DOHH2 (cell line): ENCODE data around the gene ZNF677.
"Not testable (repeated sequence)": the region's sequence is repeated elsewhere in the genome, so short reads cannot be mapped to it uniquely, and the experiment has no call there.

Source experiments
- H3F3A ChIP-seq: fragments of 200-600 bp; sonication (generic), shearing (Covaris generic); 2 replicates; pipeline ENCODE4 v1.6.0; 2016; ENCODE audit warnings: antibody characterized with exemption, mild to moderate bottlenecking; ENCODE audit not compliant: control insufficient read depth, insufficient read depth
- H3K27ac ChIP-seq: fragments of 200-600 bp; sonication (generic); 2 replicates; pipeline ENCODE4 v1.5.1; 2014; ENCODE audit warnings: low read depth, mild to moderate bottlenecking, low read length, moderate library complexity
- H3K27me3 ChIP-seq: fragments of 200-600 bp; sonication (generic); 2 replicates; pipeline ENCODE4 v1.6.1; 2014; ENCODE audit warnings: mild to moderate bottlenecking, low read length, mixed read lengths; ENCODE audit not compliant: control insufficient read depth
- H3K36me3 ChIP-seq: fragments of 200-600 bp; sonication (generic); 2 replicates; pipeline ENCODE4 v1.6.1; 2014; ENCODE audit warnings: mild to moderate bottlenecking, low read length, moderate library complexity, mixed read lengths; ENCODE audit not compliant: control insufficient read depth
- H3K4me1 ChIP-seq: fragments of 200-600 bp; sonication (generic); 2 replicates; pipeline ENCODE4 v1.6.1; 2014; ENCODE audit warnings: mild to moderate bottlenecking, low read length, mixed read lengths; ENCODE audit not compliant: control insufficient read depth
- H3K4me2 ChIP-seq: fragments of 200-600 bp; sonication (generic); 2 replicates; pipeline ENCODE4 v1.6.0; 2014; ENCODE audit warnings: mild to moderate bottlenecking, low read length, moderate library complexity
- H3K4me3 ChIP-seq: fragments of 200-600 bp; sonication (generic); 2 replicates; pipeline ENCODE4 v1.5.1; 2014; ENCODE audit warnings: mild to moderate bottlenecking, low read length, mixed read lengths
- H3K79me2 ChIP-seq: fragments of 200-600 bp; sonication (generic); 2 replicates; pipeline ENCODE4 v1.6.1; 2014; ENCODE audit warnings: mild to moderate bottlenecking, low read length, mixed read lengths; ENCODE audit not compliant: control insufficient read depth
- H3K9me2 ChIP-seq: fragments of 200-600 bp; sonication (generic); replicated peaks from 2 replicates; pipeline ENCODE4 v1.6.1; 2014; ENCODE audit warnings: mild to moderate bottlenecking, low read length, mixed read lengths; ENCODE audit not compliant: control insufficient read depth
- H3K9me3 ChIP-seq: fragments of 200-600 bp; sonication (generic); 2 replicates; pipeline ENCODE4 v1.6.1; 2014; ENCODE audit warnings: antibody characterized with exemption, low read length, mixed read lengths; ENCODE audit not compliant: control insufficient read depth, insufficient read depth
- H4K20me1 ChIP-seq: fragments of 200-600 bp; sonication (generic); 2 replicates; pipeline ENCODE4 v1.6.0; 2014; ENCODE audit warnings: low read depth, mild to moderate bottlenecking, antibody characterized with exemption, low read length, moderate library complexity; ENCODE audit not compliant: control insufficient read depth, insufficient read depth
- CTCF ChIP-seq: fragments of 200-600 bp; sonication (generic); IDR thresholded peaks from one replicate; pipeline ENCODE4 v1.5.1; 2014; ENCODE audit warnings: antibody characterized with exemption, mild to moderate bottlenecking, low read depth, low read length; ENCODE audit not compliant: poor library complexity, severe bottlenecking
- EZH2phosphoT487 ChIP-seq: fragments of 200-600 bp; sonication (generic); IDR thresholded peaks from 2 replicates; pipeline ENCODE4 v1.6.1; 2017; ENCODE audit warnings: borderline replicate concordance, mild to moderate bottlenecking, antibody characterized with exemption, low read length, moderate library complexity, mixed read lengths

The ZNF677 gene

GRCh38 chr19:53192771-53193534, 61.7 kb downstream of the ZNF677 start, which contains the start of gene ZNF665:
ZNF665 (minus strand) TSS chr19:53193358; CDS start chr19:53182898, 10,460 bp downstream.
- H3K4me2 ChIP-seq = peak within 1 kb of the TSS; percentile 89

GRCh38 chr19:53190253-53190652, 64.4 kb downstream of the ZNF677 start:
- no peak overlapping the region for H3K27ac ChIP-seq

More at GRCh38 chr19:53192771-53193534, 61.7 kb downstream of the ZNF677 start, which contains the start of gene ZNF665:
- H3K36me3 ChIP-seq = peaks cover 6% of the 10 kb centered on the region
- no peaks in the 10 kb centered on the region for H3K27me3 ChIP-seq
- peak within 1 kb of the TSS; percentile 90 for H3K4me3 ChIP-seq
- no peaks in the 10 kb centered on the region for H4K20me1 ChIP-seq
- no peaks in the 10 kb centered on the region for H3K9me2 ChIP-seq
- 0 out of 2 replicates have a peak within 1 kb of the TSS, but pooled peaks have one; percentile 13 for H3K27ac ChIP-seq
- no peaks in the 10 kb centered on the region for H3F3A ChIP-seq
- peaks cover 23% of the 10 kb centered on the region for H3K4me1 ChIP-seq
- H3K79me2 ChIP-seq = peaks cover 3% of the 10 kb centered on the region; the same call in 1 of the 2 replicates
- H3K9me3 ChIP-seq = peaks cover 22% of the 10 kb centered on the region
- no peak for TF ChIP-seq CTCF
- TF ChIP-seq EZH2phosphoT487 = no peak

GRCh38 chr19:53189691-53190198, 64.9 kb downstream of the ZNF677 start:
- not testable (repeated sequence) for H3K4me2 ChIP-seq, H4K20me1 ChIP-seq, H3F3A ChIP-seq, H3K9me3 ChIP-seq, H3K36me3 ChIP-seq, H3K9me2 ChIP-seq, H3K79me2 ChIP-seq, H3K27me3 ChIP-seq, H3K27ac ChIP-seq, H3K4me3 ChIP-seq
- H3K4me1 ChIP-seq = peaks cover 15% of the 10 kb centered on the region

More at GRCh38 chr19:53190253-53190652, 64.4 kb downstream of the ZNF677 start:
- peaks cover 6% of the 10 kb centered on the region for H3K36me3 ChIP-seq
- H3F3A ChIP-seq = no peaks in the 10 kb centered on the region
- H3K9me3 ChIP-seq = peaks cover 9% of the 10 kb centered on the region
- peaks cover 15% of the 10 kb centered on the region for H3K4me1 ChIP-seq
- no peak for TF ChIP-seq CTCF
- TF ChIP-seq EZH2phosphoT487 = no peak
- no peaks in the 10 kb centered on the region for H3K79me2 ChIP-seq
- H3K9me2 ChIP-seq = no peaks in the 10 kb centered on the region
- no peaks in the 10 kb centered on the region for H4K20me1 ChIP-seq
- no peak overlapping the region for H3K4me3 ChIP-seq
- H3K27me3 ChIP-seq = no peaks in the 10 kb centered on the region
- no peak overlapping the region for H3K4me2 ChIP-seq
